GM23338 (cell line): ENCODE results near the gene SRD5A3. TPM values are rescaled to one million over a fixed set of nuclear protein-coding genes. Genes with fewer than 3 reads are reported as not detected.

Source experiments
- CREB1 ChIP-seq: fragments of 250-450 bp; sonication (Bioruptor Pico); IDR thresholded peaks from 2 replicates; pipeline ENCODE4 v1.5.0; 2020; ENCODE audit warnings: low read depth, mild to moderate bottlenecking, moderate library complexity
- CTCF ChIP-seq, 2 experiments: fragments of 200-600 bp in 1 of 2; sonication (generic) in 1 of 2; conservative IDR thresholded peaks; 2 replicates each; pipeline versions ENCODE4 v1.5.1 to v1.6.1; 2016 to 2017; ENCODE audit warnings: antibody characterized with exemption in 2 of 2, low read depth in 2 of 2, mild to moderate bottlenecking in 2 of 2, moderate library complexity in 1 of 2
- EZH2 ChIP-seq: fragments of 200-600 bp; sonication (generic); IDR thresholded peaks from one replicate; pipeline ENCODE4 v1.8.0; 2017; ENCODE audit warnings: antibody characterized with exemption, mild to moderate bottlenecking, low read depth; ENCODE audit not compliant: unreplicated experiment
- NANOG ChIP-seq: IDR thresholded peaks from 2 replicates; pipeline ENCODE4 v1.6.1; 2016; ENCODE audit warnings: antibody characterized with exemption, borderline replicate concordance
- POLR2AphosphoS5 ChIP-seq: IDR thresholded peaks from 2 replicates; pipeline ENCODE4 v1.6.1; 2016; ENCODE audit warnings: antibody characterized with exemption, low read depth
- STAT1 ChIP-seq: IDR thresholded peaks from one replicate; pipeline ENCODE4 v1.6.1; 2016; ENCODE audit warnings: antibody characterized with exemption; ENCODE audit not compliant: unreplicated experiment
- ZNF114 ChIP-seq: fragments of 250-450 bp; sonication (Bioruptor Pico); IDR thresholded peaks from 2 replicates; pipeline ENCODE4 v1.5.0; 2020; ENCODE audit warnings: mild to moderate bottlenecking, moderate library complexity
- ZNF331 ChIP-seq: fragments of 250-450 bp; sonication (Bioruptor Pico); IDR thresholded peaks from 2 replicates; pipeline ENCODE4 v1.5.0; 2020; ENCODE audit warnings: low read depth, mild to moderate bottlenecking, moderate library complexity
- ZNF462 ChIP-seq: fragments of 250-450 bp; sonication (Bioruptor Pico); IDR thresholded peaks from 2 replicates; pipeline ENCODE4 v1.5.0; 2020; ENCODE audit warnings: mild to moderate bottlenecking, moderate library complexity
- polyA plus RNA-seq: library from polyadenylated mRNA; unstranded; fragments of >200 nt; fragmentation: Nextera tagmentation; extraction: Ambion mirVana; gene quantifications from 2 replicates; pipeline ENCODE4 v1.2.1, GENCODE V29; 2016
- total RNA-seq: library from RNA; depleted of rRNA; stranded (reverse); fragments of >200 nt; shearing (Covaris generic); gene quantifications from 2 replicates; pipeline ENCODE4 v1.2.3, GENCODE V29; 2014
- TF ChIP-seq, protein P1 (sequence below): IDR thresholded peaks from 2 replicates; pipeline ENCODE4 v1.6.1; 2016; ENCODE audit warnings: antibody characterized with exemption

The SRD5A3 gene
- total and polyA plus RNA-seq, 2 experiments from 2014 or later: 23.0 to 49.9 TPM

- TF ChIP-seq ZNF462: no peak
- TF ChIP-seq ZNF331 (CRISPR knock-in tag): no peak
- no peak for TF ChIP-seq ZNF114 (CRISPR knock-in tag)
- TF ChIP-seq NANOG: no peak
- no peak for TF ChIP-seq CREB1
- TF ChIP-seq STAT1: no peak
- TF ChIP-seq, protein P1, sequence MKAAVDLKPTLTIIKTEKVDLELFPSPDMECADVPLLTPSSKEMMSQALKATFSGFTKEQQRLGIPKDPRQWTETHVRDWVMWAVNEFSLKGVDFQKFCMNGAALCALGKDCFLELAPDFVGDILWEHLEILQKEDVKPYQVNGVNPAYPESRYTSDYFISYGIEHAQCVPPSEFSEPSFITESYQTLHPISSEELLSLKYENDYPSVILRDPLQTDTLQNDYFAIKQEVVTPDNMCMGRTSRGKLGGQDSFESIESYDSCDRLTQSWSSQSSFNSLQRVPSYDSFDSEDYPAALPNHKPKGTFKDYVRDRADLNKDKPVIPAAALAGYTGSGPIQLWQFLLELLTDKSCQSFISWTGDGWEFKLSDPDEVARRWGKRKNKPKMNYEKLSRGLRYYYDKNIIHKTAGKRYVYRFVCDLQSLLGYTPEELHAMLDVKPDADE: no peak
- TF ChIP-seq CTCF (conservative IDR thresholded peaks at IDR 0.05; ENCODE audit: low read depth in 2 of 2): no peak
- no peak for TF ChIP-seq POLR2AphosphoS5
- no peak for TF ChIP-seq EZH2
Observed at GRCh38 chr4:55380576-55380975, 34.5 kb downstream of the SRD5A3 start (continued).
